B cell (primary cell): ENCODE measurements around the gene SRC. TPM values are rescaled to one million over a fixed set of nuclear protein-coding genes. Genes with fewer than 3 reads are reported as not detected.

Experiments used
- ATAC-seq: fragments of 200-7000 bp; cut with Tn5 transposase; one replicate; pipeline ENCODE4 v1.10.0; 2021; ENCODE audit warnings: low read depth, mild to moderate bottlenecking, moderate number of reproducible peaks, moderate library complexity
- CTCF ChIA-PET: fragments of 350-600 bp; sonication (Branson Sonifier 250); formaldehyde crosslinking; loops from one replicate; lab custom pipeline; 2021; ENCODE audit warnings: antibody characterized with exemption, inconsistent platforms; lab: Charles Lee
- POLR2A ChIA-PET: fragments of 350-600 bp; sonication (Branson Sonifier 250); formaldehyde crosslinking; loops from one replicate; lab custom pipeline; 2021; ENCODE audit warnings: antibody characterized with exemption; lab: Charles Lee
- DNase-seq: peaks from one replicate; pipeline ENCODE4 v3.0.0; 2013
- H2AFZ ChIP-seq: 2 replicates; pipeline ENCODE4 v1.6.1; 2012; ENCODE audit warnings: mild to moderate bottlenecking, low read depth, low read length; ENCODE audit not compliant: insufficient read depth, poor library complexity, severe bottlenecking
- H3K27ac ChIP-seq, 2 donors: 1 replicate in 1 of 2; 2 replicates in 1 of 2; pipeline ENCODE4 v1.5.1; 2012 to 2013; ENCODE audit warnings: low read length in 2 of 2, mild to moderate bottlenecking in 2 of 2, moderate library complexity in 1 of 2
- H3K27me3 ChIP-seq, 4 experiments: fragments of 200-600 bp in 1 of 4; sonication (generic) in 1 of 4; replicated peaks in 1 of 4; 1 replicate in 2 of 4; 2 replicates in 2 of 4; pipeline versions ENCODE4 v1.6.1 to v1.7.0; 2013 to 2016; ENCODE audit warnings: low read length in 3 of 4, mild to moderate bottlenecking in 2 of 4, mixed read lengths in 1 of 4, moderate library complexity in 1 of 4; ENCODE audit not compliant: insufficient read depth in 4 of 4, control insufficient read depth in 3 of 4; ENCODE audit errors: control extremely low read depth in 1 of 4
- H3K36me3 ChIP-seq, 2 experiments: replicated peaks in 1 of 2; 1 replicate in 1 of 2; 2 replicates in 1 of 2; pipeline versions ENCODE4 v1.6.1 to v1.7.1; 2013; ENCODE audit warnings: low read length in 1 of 2; ENCODE audit not compliant: insufficient read depth in 2 of 2, control insufficient read depth in 1 of 2; ENCODE audit errors: control extremely low read depth in 1 of 2, extremely low read depth in 1 of 2
- H3K4me1 ChIP-seq, 2 donors: fragments of 200-600 bp in 1 of 2; sonication (generic) in 1 of 2; 1 replicate in 1 of 2; 2 replicates in 1 of 2; pipeline versions ENCODE4 v1.5.1 to v1.6.1; 2013 to 2017; ENCODE audit warnings: low read length in 2 of 2; ENCODE audit not compliant: control insufficient read depth in 2 of 2, insufficient read depth in 2 of 2
- H3K4me2 ChIP-seq: replicated peaks from 2 replicates; pipeline ENCODE3; 2012; ENCODE audit warnings: mild to moderate bottlenecking, low read depth, low read length; ENCODE audit not compliant: poor library complexity, severe bottlenecking
- H3K4me3 ChIP-seq, 5 experiments: fragments of 200-600 bp in 1 of 5; sonication (generic) in 1 of 5; 1 replicate in 3 of 5; 2 replicates in 2 of 5; pipeline versions ENCODE4 v1.5.1 to v1.7.0; 2011 to 2016; ENCODE audit warnings: low read length in 4 of 5, mild to moderate bottlenecking in 4 of 5, low read depth in 2 of 5, control low read depth in 1 of 5, moderate library complexity in 1 of 5; ENCODE audit not compliant: insufficient read depth in 1 of 5; ENCODE audit errors: control extremely low read depth in 1 of 5, extremely low read depth in 1 of 5
- H3K79me2 ChIP-seq: fragments of 200-600 bp; sonication (generic); one replicate; pipeline ENCODE4 v1.6.0; 2016; ENCODE audit warnings: low read length; ENCODE audit not compliant: control insufficient read depth, insufficient read depth
- H3K9ac ChIP-seq: fragments of 200-600 bp; sonication (generic); 2 replicates; pipeline ENCODE4 v1.6.1; 2017; ENCODE audit warnings: mild to moderate bottlenecking, low read length, moderate library complexity
- H3K9me3 ChIP-seq, 3 donors: one replicate each; pipeline versions ENCODE4 v1.6.1 to v1.7.1; 2013; ENCODE audit warnings: low read length in 2 of 3; ENCODE audit not compliant: control insufficient read depth in 2 of 3, insufficient read depth in 1 of 3; ENCODE audit errors: control extremely low read depth in 1 of 3
- H4K20me1 ChIP-seq: 2 replicates; pipeline ENCODE4 v1.6.0; 2012; ENCODE audit warnings: mild to moderate bottlenecking, low read length; ENCODE audit not compliant: insufficient read depth, control insufficient read depth, poor library complexity, severe bottlenecking
- H3K27ac Mint-ChIP-seq: one replicate; pipeline ENCODE4 v1.8.0; 2021; ENCODE audit warnings: mixed read lengths
- H3K27me3 Mint-ChIP-seq: one replicate; pipeline ENCODE4 v1.8.0; 2021; ENCODE audit warnings: mixed read lengths
- H3K4me1 Mint-ChIP-seq: one replicate; pipeline ENCODE4 v1.8.0; 2021; ENCODE audit warnings: mixed read lengths
- H3K4me3 Mint-ChIP-seq: one replicate; pipeline ENCODE4 v1.8.0; 2021; ENCODE audit warnings: mixed read lengths
- H3K9me3 Mint-ChIP-seq: one replicate; pipeline ENCODE4 v1.8.0; 2022; ENCODE audit warnings: mixed read lengths; ENCODE audit not compliant: insufficient read depth
- CTCF ChIP-seq: fragments of 200-600 bp; IDR thresholded peaks from one replicate; pipeline ENCODE4 v1.8.0; 2022; ENCODE audit warnings: antibody characterized with exemption, mild to moderate bottlenecking
- EZH2 ChIP-seq: IDR thresholded peaks from 2 replicates; pipeline ENCODE4 v1.6.1; 2012; ENCODE audit warnings: borderline replicate concordance, low read depth, mild to moderate bottlenecking, moderate library complexity, low read length; ENCODE audit not compliant: insufficient read depth, poor library complexity, severe bottlenecking
- WGBS: methylation state at CpG from one replicate; pipeline ENCODE4 v1.1.5; 2013; ENCODE audit warnings: missing lambda C conversion rate; ENCODE audit not compliant: insufficient coverage; 5-methylcytosine and 5-hydroxymethylcytosine counted together
- intact Hi-C: fragments of 100-400 bp; cut with micrococcal nuclease; formaldehyde crosslinking; loops from one replicate; pipeline ENCODE4 v1.10.0; 2022
- polyA plus RNA-seq: library from polyadenylated mRNA; depleted of rRNA; stranded (reverse); fragments of >200 nt; gene quantifications from 2 replicates; pipeline ENCODE4 v1.2.3, GENCODE V29; 2012
- total RNA-seq, 2 donors: library from RNA; stranded (reverse); fragments of 120-200 nt in 1 of 2; gene quantifications; 1 replicate in 1 of 2; 2 replicates in 1 of 2; pipeline versions ENCODE4 v1.2.3 to v1.2.4, GENCODE V29; 2013 to 2022

SRC gene
- total and polyA plus RNA-seq, 2 donors (not counting 1 experiment from before 2014, with no cell fraction given): 6.5 to 16.8 TPM

- CTCF ChIA-PET: interaction anchor here (1.1 kb wide), 1 partner anchor 118 kb away, joined by 3 read pairs; no protein-coding TSS in a partner anchor
These were observed 42.9 kb downstream of the SRC start for GRCh38 chr20:37388831-37389230.

GRCh38 chr20:37389241-37389747 lies 43.4 kb downstream of the SRC start:
- intact Hi-C loops: no loop called here
- Histone ChIP-seq H4K20me1 (no peaks in the 10 kb centered on the region), H3K79me2 (no peaks in the 10 kb centered on the region), H3K4me2 (no peak overlapping the region), H3K9me3 (no peaks in the 10 kb centered on the region), H2AFZ (no peak overlapping the region), H3K36me3 (no peaks in the 10 kb centered on the region), H3K4me1 (peaks cover 4 to 6% of the 10 kb centered on the region in 2 donors), H3K4me3 (no peak overlapping the region), H3K27ac (no peak overlapping the region), H3K9ac (no peak overlapping the region), H3K27me3 (no peaks in the 10 kb centered on the region)
- ChIA-PET CTCF (interaction anchor here (1.1 kb wide), 1 partner anchor 119 kb away, joined by 3 read pairs; no protein-coding TSS in a partner anchor), POLR2A (no interaction called here)
- DNase-seq (no peak), ATAC-seq (no peak)
- no peak overlapping the region for H3K4me3 Mint-ChIP-seq
- TF ChIP-seq CTCF (no peak), EZH2 (no peak)
- H3K27me3 Mint-ChIP-seq: no peaks in the 10 kb centered on the region
- 98% methylated on average over 12 of the region's 12 CpGs for WGBS
- H3K9me3 Mint-ChIP-seq: no peaks in the 10 kb centered on the region
- H3K4me1 Mint-ChIP-seq: peaks cover 5% of the 10 kb centered on the region
- H3K27ac Mint-ChIP-seq: no peak overlapping the region

More at GRCh38 chr20:37388831-37389230, 42.9 kb downstream of the SRC start:
- Mint-ChIP-seq H3K4me1 (peaks cover 5% of the 10 kb centered on the region), H3K27me3 (no peaks in the 10 kb centered on the region), H3K27ac (no peak overlapping the region), H3K9me3 (no peaks in the 10 kb centered on the region), H3K4me3 (no peak overlapping the region)
- Histone ChIP-seq H3K27me3 (no peaks in the 10 kb centered on the region), H3K79me2 (no peaks in the 10 kb centered on the region), H3K4me1 (peaks cover 4 to 8% of the 10 kb centered on the region in 2 donors), H4K20me1 (no peaks in the 10 kb centered on the region), H3K27ac (no peak overlapping the region), H3K9ac (no peak overlapping the region), H3K9me3 (no peaks in the 10 kb centered on the region), H3K36me3 (no peaks in the 10 kb centered on the region), H2AFZ (no peak overlapping the region), H3K4me2 (no peak overlapping the region), H3K4me3 (no peak overlapping the region)
- DNase-seq (no peak), ATAC-seq (no peak)
- intact Hi-C loops: no loop called here
- POLR2A ChIA-PET: no interaction called here
- 93% methylated on average over 4 of the region's 9 CpGs for WGBS
- TF ChIP-seq EZH2 (no peak), CTCF (no peak)
